Neural progenitor cell (in vitro differentiated cells): ENCODE measurements around the gene CABYR.

Experiments
- EZH2 ChIP-seq: fragments of 200-600 bp; sonication (generic); IDR thresholded peaks from 2 replicates; pipeline ENCODE4 v1.6.1; 2017; ENCODE audit warnings: antibody characterized with exemption, mild to moderate bottlenecking, moderate library complexity
- EZH2phosphoT487 ChIP-seq: fragments of 200-600 bp; sonication (generic); IDR thresholded peaks from 2 replicates; pipeline ENCODE4 v1.6.1; 2017; ENCODE audit warnings: antibody characterized with exemption
- TF ChIP-seq, protein P1 (sequence below): fragments of 200-600 bp; sonication (generic); IDR thresholded peaks from 2 replicates; pipeline ENCODE4 v1.5.1; 2017; ENCODE audit warnings: antibody characterized with exemption, mild to moderate bottlenecking

DNA sequence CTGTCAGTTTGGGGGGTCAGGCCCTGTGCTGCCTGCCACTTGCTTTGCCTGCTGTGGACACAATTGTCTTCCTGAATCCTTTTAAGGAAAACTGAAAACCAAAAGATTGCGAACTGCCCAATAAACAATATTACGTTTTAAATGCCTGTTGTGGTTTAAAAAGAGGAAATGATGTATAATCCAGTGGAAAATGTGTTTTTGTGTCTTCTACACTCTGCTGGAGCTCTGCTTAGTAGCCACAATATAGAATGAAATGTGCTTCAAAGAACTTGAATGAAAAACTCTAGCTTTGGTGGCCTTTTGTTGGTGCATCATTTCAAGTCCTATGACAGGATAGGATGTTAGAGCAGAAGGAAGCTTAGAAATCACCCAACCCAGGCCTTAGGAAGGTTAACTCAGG, 23.2 kb upstream of the CABYR start:
- TF ChIP-seq, protein P1, sequence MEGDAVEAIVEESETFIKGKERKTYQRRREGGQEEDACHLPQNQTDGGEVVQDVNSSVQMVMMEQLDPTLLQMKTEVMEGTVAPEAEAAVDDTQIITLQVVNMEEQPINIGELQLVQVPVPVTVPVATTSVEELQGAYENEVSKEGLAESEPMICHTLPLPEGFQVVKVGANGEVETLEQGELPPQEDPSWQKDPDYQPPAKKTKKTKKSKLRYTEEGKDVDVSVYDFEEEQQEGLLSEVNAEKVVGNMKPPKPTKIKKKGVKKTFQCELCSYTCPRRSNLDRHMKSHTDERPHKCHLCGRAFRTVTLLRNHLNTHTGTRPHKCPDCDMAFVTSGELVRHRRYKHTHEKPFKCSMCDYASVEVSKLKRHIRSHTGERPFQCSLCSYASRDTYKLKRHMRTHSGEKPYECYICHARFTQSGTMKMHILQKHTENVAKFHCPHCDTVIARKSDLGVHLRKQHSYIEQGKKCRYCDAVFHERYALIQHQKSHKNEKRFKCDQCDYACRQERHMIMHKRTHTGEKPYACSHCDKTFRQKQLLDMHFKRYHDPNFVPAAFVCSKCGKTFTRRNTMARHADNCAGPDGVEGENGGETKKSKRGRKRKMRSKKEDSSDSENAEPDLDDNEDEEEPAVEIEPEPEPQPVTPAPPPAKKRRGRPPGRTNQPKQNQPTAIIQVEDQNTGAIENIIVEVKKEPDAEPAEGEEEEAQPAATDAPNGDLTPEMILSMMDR: no peak
- TF ChIP-seq EZH2phosphoT487: no peak
- no peak for TF ChIP-seq EZH2
